ENCODE results near the gene MIA2. TPM values are rescaled to one million over a fixed set of nuclear protein-coding genes. Genes with fewer than 3 reads are reported as not detected.

The MIA2 gene
- total RNA-seq, 4 donors from 2014 or later = 54.1 to 83.0 (median 71.4) TPM

DNA sequence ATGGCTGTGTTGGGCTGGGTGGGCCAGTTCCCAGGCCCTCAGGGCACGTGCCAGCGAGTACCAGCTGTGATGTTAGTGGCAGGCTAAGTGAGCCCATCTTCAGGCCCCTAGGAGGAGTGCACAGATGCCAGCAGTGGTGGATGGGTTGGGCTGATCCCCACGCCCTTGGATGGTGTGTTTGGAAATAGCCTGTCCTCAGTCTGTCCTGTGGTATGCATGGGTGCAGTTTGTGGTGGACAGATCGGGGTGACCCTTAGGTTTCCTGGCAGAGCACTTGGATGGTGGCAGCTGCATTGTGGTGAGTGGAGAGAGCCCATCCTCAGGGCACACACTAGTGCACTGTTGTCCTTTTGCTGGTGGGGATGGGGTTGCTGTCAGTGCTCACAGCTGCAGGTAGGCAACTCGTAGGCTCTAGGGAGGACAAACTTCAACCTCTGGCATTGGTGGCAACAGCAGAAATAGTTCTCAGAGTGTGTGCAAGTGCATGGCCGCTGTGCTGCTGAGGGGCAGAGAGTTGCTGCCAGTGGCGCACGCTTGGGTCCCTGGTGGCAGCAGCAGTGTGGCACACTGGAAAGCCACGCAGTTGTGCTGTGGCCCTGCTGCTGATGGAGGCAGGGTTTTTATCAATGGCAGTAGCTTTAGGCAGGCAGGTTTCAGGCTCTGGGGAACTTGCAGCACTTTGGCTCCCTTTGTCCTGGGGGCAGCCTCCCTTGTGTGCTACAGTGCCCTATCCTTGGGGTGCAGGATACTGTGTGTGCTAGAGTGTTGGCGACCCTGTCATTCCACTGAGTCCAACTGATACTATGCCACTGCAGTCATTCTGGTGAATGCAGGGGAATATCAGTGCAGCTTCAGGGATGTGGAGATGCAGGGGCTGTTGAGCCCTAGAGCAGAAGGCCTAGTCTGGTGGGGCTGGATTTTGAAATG, 133.0 kb downstream of the MIA2 start:
- in situ Hi-C loops (cut with MboI; ENCODE audit: low pct_ligation_motif_present in 1 of 4, low pct_unique_long_range_greater_than_20kb in 1 of 4, low sequenced_read_pairs in 3 of 4) (no loop called here), intact Hi-C loops (cut with DNase I; ENCODE audit: low total_unique reads) (no loop called here)
- peaks cover 0 to 9% (median 0%) of the 10 kb centered on the region in 4 donors for H3K36me3 ChIP-seq
- no peak overlapping the region for H3K4me3 ChIP-seq
- TF ChIP-seq EP300 (IDR thresholded peaks at IDR 0.05; ENCODE audit: low read depth) (no peak), POLR2A (IDR thresholded peaks at IDR 0.05) (no peak), POLR2AphosphoS5 (IDR thresholded peaks at IDR 0.05) (no peak)
- TF ChIP-seq, protein P1, sequence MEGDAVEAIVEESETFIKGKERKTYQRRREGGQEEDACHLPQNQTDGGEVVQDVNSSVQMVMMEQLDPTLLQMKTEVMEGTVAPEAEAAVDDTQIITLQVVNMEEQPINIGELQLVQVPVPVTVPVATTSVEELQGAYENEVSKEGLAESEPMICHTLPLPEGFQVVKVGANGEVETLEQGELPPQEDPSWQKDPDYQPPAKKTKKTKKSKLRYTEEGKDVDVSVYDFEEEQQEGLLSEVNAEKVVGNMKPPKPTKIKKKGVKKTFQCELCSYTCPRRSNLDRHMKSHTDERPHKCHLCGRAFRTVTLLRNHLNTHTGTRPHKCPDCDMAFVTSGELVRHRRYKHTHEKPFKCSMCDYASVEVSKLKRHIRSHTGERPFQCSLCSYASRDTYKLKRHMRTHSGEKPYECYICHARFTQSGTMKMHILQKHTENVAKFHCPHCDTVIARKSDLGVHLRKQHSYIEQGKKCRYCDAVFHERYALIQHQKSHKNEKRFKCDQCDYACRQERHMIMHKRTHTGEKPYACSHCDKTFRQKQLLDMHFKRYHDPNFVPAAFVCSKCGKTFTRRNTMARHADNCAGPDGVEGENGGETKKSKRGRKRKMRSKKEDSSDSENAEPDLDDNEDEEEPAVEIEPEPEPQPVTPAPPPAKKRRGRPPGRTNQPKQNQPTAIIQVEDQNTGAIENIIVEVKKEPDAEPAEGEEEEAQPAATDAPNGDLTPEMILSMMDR (IDR thresholded peaks at IDR 0.05) = no peak
- no peak for DNase-seq
- no peaks in the 10 kb centered on the region for H3K27me3 ChIP-seq
- no peaks in the 10 kb centered on the region for H3K4me1 ChIP-seq
- WGBS, 2 donors (ENCODE audit: low coverage in 1 of 2) = 91% methylated on average over 10 of the region's 10 CpGs; no CpG with 5 or more reads in 1 of the 2 donors
- H3K9me3 ChIP-seq = peaks cover 5 to 14% of the 10 kb centered on the region in 2 donors
- H3K27ac ChIP-seq = no peak overlapping the region

DNA sequence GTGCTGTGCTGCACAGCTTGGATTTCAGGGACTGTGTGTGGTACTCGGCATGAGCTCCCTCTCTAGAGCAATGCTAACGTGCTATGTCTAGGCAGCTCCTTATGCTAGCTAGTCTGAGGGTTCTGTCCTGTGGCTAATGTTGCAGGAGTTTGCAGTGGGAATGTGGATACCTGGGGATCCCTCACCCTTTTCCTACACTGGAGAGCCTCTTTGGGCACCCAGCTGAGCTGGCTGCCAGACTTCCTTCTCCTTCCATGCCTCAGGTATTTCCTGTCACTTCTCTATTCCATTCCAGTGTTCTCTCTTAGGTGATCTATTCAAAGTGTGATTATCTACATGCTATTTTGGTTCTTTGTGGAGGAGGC, 133.7 kb downstream of the MIA2 start:
- H3K4me1 ChIP-seq = no peaks in the 10 kb centered on the region
- peaks cover 0 to 9% (median 0%) of the 10 kb centered on the region in 4 donors for H3K36me3 ChIP-seq
- peaks cover 5 to 14% of the 10 kb centered on the region in 2 donors for H3K9me3 ChIP-seq
- in situ Hi-C loops (cut with MboI; ENCODE audit: low pct_ligation_motif_present in 1 of 4, low pct_unique_long_range_greater_than_20kb in 1 of 4, low sequenced_read_pairs in 3 of 4) = no loop called here
- TF ChIP-seq POLR2A (IDR thresholded peaks at IDR 0.05) (no peak), EP300 (IDR thresholded peaks at IDR 0.05; ENCODE audit: low read depth) (no peak), POLR2AphosphoS5 (IDR thresholded peaks at IDR 0.05) (no peak)
- TF ChIP-seq, protein P1 (IDR thresholded peaks at IDR 0.05) = no peak
- no peak overlapping the region for H3K27ac ChIP-seq
- H3K4me3 ChIP-seq = no peak overlapping the region
- 100% methylated on average over 2 of the region's 2 CpGs; no CpG with 5 or more reads in 1 of the 2 donors for WGBS, 2 donors (ENCODE audit: low coverage in 1 of 2)
- intact Hi-C loops (cut with DNase I; ENCODE audit: low total_unique reads) = no loop called here
- no peaks in the 10 kb centered on the region for H3K27me3 ChIP-seq
- no peak for DNase-seq

DNA sequence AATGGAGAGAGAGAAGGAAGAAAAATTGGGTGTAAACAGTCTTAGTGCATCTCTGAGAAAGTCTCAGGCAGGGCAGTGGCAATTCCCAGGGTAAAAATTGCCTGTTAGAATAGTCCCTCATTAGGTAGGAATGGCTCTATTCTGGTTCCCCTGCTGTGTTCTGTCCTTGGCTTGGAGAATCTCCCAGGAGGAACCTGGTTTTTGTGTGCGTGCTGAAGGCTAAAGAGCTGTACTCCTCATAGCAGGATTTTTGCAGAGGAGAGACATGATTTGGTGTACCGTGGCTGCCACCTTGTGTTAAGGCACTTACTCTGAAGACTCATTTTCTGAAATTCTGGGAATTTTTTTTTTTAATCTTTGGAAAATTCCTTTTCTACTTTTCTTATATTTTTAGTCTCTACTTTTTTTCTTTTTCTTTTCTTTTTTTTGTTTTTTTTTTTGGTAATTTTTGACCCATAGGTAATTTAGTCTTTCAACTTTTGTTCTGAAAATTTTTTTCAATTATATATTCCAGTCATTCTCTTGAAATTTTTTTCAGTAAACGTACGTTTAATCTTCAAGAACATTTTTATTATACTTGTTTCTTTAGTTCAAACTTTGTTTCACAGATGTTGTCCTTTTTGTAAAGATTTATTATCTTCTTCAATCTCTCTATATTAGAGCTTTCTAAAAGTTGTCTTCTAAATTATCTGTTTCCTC, 134.7 kb downstream of the MIA2 start:
- Histone ChIP-seq H3K4me3 (no peak overlapping the region), H3K36me3 (peaks cover 0 to 9% (median 0%) of the 10 kb centered on the region in 4 donors), H3K27ac (no peak overlapping the region), H3K27me3 (no peaks in the 10 kb centered on the region), H3K4me1 (no peaks in the 10 kb centered on the region), H3K9me3 (peaks cover 5 to 14% of the 10 kb centered on the region in 2 donors)
- intact Hi-C loops (cut with DNase I; ENCODE audit: low total_unique reads) (no loop called here), in situ Hi-C loops (cut with MboI; ENCODE audit: low pct_ligation_motif_present in 1 of 4, low pct_unique_long_range_greater_than_20kb in 1 of 4, low sequenced_read_pairs in 3 of 4) (no loop called here)
- 61 to 66% methylated on average over 4 of the region's 4 CpGs for WGBS, 2 donors (ENCODE audit: low coverage in 1 of 2)
- peak; percentile 32 for DNase-seq
- TF ChIP-seq, protein P1 (IDR thresholded peaks at IDR 0.05) = peak in 4 of 5 experiments; percentile 34 to 47 (median 40)
- no peak for TF ChIP-seq POLR2AphosphoS5 (IDR thresholded peaks at IDR 0.05)

DNA sequence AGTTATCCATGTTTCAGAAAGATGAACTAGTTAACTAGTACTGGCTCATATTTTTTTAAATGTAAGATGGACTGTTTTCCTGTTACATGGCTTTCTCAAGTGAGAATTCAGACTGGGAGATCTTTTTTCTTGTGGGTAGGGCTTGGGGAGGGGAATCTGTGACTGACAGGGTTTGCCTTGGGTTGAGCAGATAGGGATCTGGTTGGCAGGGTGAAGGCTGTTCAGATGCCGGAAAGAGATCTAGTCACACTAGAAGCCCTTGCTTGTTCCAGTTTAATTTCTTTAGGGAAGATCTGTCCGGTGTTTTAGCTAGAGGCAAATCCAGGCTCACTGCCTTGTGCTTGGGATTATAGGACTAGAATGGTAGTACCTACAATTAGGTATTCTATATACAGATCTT, 135.3 kb downstream of the MIA2 start:
- in situ Hi-C loops (cut with MboI; ENCODE audit: low pct_ligation_motif_present in 1 of 4, low pct_unique_long_range_greater_than_20kb in 1 of 4, low sequenced_read_pairs in 3 of 4) (no loop called here), intact Hi-C loops (cut with DNase I; ENCODE audit: low total_unique reads) (no loop called here)
- Histone ChIP-seq H3K27ac (no peak overlapping the region), H3K36me3 (peaks cover 0 to 9% (median 0%) of the 10 kb centered on the region in 4 donors), H3K9me3 (peaks cover 0 to 12% of the 10 kb centered on the region in 2 donors), H3K4me3 (no peak overlapping the region), H3K27me3 (no peaks in the 10 kb centered on the region), H3K4me1 (no peaks in the 10 kb centered on the region)
- no peak for TF ChIP-seq POLR2A (IDR thresholded peaks at IDR 0.05)
- no peak for TF ChIP-seq POLR2AphosphoS5 (IDR thresholded peaks at IDR 0.05)
- 98% methylated on average over 2 of the region's 2 CpGs; no CpG with 5 or more reads in 1 of the 2 donors for WGBS, 2 donors (ENCODE audit: low coverage in 1 of 2)
- DNase-seq = no peak

Measured in transverse colon (tissue), 4 donors.